HG03469 (cell line): Measurements from ENCODE around the gene ADAM8.
"Not testable (repeated sequence)": the region's sequence is repeated elsewhere in the genome, so short reads cannot be mapped to it uniquely, and the experiment has no call there.

ENCODE experiments used
- ATAC-seq: cut with Tn5 transposase; IDR thresholded peaks from one replicate; pipeline ENCODE4 v1.9.1; 2021; ENCODE audit warnings: mild to moderate bottlenecking, moderate library complexity, moderate number of reproducible peaks; ENCODE audit not compliant: unreplicated experiment

The ADAM8 gene

DNA sequence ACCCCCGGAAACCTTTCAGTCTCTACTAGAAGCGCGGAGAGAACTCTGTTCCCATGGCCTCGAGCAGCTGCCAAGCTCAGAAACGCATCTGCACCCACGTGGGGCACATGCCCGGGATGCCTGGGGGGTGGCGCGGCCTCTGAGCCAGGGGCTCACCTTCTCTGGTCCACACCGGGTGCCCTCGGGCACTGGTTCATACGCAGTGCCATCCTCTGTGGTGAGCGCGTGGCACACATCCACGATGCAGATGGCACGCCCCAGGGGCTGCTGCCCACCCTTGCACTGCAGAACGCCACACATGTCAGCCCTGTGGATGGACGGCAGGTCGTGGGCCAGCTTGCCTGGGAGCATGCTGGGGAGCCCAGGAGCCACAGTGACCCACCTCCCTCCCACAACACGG, 6.5 kb downstream of the ADAM8 start:
- ATAC-seq, result no peak

GRCh38 chr10:133269367-133269766, 7.3 kb downstream of the ADAM8 start:
- ATAC-seq, result no peak

GRCh38 chr10:133268532-133268931, 8.1 kb downstream of the ADAM8 start:
- no peak for ATAC-seq

DNA sequence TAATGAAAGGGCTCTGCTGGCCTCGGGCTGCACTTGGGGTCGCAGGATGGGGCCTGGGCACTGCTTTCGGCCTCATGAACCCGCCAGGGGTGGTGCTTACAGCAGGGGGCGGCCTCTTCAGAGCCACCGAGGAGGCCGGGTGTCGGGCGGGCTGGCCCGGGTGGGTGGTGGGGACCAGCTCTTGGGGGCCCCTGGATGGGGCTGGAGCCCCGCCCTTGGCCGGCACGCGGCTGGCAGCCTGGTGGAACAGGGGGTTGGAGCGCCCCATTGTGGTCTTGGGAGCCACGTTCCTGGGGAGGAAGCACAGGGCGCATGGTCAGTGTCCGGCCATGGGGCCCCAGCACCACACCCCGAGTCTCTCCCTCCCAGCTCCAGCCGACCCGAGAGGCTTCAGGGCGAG, 8.8 kb downstream of the ADAM8 start:
- no peak for ATAC-seq

GRCh38 chr10:133267293-133267692, 9.4 kb downstream of the ADAM8 start:
- ATAC-seq, result no peak

DNA sequence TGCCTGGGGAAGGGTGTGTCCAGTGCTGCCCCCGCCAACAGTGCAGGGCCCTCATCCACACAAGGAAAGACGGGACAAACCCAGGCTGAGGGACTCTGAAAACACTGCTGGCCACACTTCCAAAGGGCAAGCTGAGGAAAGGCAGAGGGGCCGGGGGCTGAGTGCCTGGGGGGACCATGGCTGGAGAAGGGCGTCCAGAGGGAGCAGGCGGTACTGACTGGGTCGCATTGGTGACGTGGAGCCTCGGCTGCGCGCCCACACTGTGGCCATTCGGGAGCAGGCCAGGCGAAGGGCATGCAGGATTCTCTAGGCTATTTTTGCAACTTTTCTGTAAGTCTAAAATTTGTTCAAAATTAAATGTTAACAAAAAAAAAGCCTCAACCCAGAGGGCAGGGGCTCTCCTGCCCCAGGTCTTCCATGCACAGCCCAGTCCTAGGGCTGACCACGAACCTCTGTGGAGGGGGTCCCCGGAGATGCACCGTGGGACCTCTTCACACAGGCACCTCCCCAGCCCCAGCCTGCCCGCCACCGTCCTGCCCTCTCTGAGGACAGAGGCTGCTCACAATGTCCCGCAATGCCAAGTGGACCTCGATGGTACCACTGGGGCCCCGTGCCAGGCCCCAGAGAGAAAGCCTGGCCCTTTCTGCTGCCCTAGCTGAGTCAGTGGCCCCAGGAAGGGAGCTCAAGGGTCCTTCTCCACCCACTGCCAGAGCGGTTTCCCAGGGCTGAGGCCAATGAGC, 10.4 kb downstream of the ADAM8 start:
- ATAC-seq, result no peak

- not testable (repeated sequence) for ATAC-seq
Observed at GRCh38 chr10:133265052-133265451, 11.6 kb downstream of the ADAM8 start.

DNA sequence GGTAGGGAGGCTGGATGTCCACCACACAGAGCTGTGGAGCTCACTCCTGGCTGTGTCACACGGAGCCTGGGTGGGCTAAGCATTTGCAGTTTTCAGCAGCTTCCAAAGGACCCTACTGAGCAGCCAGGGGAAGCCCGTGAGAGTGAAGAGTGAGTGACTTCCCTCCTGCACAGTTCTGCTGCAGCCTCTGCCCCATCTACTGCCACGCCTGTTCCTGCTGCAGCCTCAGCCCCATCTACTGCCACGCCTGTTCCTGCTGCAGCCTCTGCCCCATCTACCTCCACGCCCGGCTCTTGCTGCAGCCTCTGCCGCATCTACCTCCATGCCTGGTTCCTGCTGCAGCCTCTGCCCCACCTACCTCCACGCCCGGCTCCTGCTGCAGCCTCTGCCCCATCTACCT, 12.2 kb downstream of the ADAM8 start:
- no peak for ATAC-seq

DNA sequence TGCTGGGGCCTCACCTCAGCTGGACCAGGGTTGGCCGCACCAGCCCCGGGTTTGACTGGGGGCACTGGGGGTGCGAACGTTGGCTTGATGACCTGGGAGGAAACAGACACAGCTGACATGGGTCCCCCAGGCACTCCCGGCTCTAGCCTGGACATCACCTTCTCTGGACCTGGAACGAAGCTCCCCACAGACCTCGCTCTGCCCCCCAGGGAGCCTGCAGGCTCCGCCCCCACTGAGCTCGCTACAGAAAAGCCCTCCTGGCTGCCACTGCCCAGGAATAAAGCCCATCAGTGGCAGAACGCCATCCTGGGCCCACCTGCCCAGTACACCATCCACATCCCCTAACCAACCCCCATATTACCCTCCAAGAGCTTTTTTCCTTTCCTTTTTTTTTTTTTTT, 13.0 kb downstream of the ADAM8 start:
- no peak for ATAC-seq

DNA sequence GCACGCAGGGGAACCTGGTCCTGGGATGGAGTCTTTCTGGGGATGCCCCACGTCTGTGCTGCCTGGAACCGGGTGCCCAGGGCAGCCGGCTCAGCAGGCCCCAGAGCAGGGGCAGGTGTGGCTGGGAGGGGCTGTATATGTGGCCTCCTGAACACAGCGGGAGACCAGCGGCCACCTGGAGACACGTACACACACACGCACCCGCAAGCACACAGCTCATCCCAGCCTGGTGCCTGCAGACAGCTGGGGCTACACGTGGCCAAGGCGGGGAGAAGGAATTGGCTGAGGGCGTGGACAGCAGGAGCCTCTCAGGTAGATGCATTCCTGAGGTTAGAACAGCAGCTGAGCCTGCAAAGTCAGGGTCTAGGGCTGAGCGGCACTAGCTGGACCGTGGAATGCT, 14.0 kb downstream of the ADAM8 start:
- no peak for ATAC-seq

- peak; percentile 27 for ATAC-seq
Observed at GRCh38 chr10:133261726-133262325, 14.8 kb downstream of the ADAM8 start.

GRCh38 chr10:133260895-133261725, 15.6 kb downstream of the ADAM8 start:
- ATAC-seq, result peak; percentile 38

GRCh38 chr10:133259602-133259989, 17.1 kb downstream of the ADAM8 start:
- ATAC-seq, result no peak

DNA sequence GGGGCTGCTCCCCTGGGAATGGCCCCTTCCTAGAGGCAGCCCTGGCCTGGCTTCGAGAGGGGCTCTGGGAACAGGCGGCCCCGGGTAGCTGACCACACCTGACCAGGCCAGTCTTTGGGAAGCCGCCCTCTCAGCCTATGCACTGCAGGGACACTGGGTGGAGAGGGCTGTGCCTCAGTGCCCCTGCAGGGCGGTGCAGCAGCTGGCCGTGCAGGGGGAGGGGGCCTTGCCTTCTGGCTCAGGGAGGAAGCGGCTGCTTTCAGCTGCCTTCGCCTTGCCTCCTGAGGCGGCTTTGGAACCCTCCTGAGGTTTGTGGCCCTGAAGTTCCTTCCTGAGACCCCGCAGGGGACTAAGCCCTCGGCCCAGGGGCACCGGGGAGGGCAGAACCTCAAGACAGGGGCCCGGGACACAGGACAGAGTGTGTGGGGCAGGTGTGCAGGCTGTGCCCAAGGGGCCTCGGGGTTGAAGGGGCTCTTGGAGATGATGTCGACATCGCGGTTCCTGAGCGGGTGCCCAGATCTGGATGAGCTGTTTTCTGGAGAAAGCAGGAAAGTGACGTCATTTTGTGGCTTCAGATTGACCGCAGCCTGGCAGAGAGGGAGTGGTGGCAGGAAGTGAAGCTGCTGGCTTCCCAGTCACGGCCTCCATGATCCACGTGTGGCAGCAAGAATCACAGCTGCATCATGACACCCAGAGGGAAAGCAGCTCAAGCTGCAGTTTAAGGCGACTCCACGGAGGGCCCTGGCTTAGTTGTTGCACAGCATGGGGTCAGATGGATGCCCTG, 17.7 kb downstream of the ADAM8 start:
- ATAC-seq, result no peak

- no peak for ATAC-seq
Observed at GRCh38 chr10:133258066-133258817, 18.4 kb downstream of the ADAM8 start.

DNA sequence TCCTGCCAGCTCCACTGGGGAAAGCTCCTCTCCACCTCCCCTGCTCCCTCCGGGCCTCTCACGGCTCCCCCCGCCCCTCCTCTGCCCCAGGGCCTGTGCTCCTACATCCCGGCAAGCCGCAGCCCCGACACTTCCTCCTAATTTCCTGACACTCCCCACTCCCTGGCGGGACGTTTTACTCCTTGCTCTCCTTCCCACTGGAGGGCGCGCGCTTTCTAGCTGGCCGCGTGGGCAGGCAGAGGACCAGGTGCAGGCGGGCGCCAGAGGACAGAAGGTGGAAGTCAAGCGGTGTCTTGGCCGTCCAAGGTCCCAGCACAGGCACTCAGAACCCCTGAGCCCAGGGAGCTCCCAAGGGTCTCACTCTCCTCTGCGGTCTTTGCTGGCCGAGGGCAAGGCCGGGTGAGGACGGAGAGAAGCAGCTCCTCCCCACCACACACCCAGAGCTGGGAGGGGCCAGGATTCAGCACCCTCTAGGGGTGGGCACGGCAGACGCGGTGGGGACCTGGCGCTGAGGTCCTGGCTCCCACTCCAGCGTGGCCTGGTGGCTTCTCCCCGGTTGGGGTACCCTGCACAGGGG, 19.1 kb downstream of the ADAM8 start:
- ATAC-seq, result no peak

- ATAC-seq, result no peak
Observed at GRCh38 chr10:133255323-133255722, 21.3 kb downstream of the ADAM8 start.

DNA sequence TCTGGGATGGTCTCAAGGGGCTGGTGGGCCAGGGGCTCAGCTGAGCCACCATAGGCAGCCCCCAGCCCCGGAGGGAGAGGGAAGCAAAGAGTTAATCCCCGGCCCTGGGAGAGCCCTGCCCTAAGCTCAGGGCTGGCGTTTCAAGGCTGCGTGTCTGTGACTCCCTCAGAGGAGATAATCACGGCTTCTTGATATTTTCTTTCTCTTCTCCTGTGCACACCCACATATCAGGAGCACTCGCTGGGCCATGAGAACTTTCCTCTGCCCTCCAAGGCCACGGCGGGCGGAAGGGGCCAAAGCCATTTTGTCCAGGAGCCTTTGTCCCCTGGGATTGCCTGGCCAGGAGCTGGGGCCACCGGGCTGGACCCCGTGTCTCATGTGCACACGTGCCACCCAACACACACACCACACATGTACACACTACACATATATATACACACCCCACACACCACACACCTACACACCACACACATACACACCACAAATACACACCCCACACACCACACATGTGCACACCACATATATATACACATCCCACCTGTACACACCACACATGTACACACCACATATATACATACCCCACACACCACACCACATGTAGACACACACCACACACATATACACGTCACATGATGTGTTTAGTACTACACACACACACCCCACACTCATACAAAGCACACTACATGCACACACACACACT, 22.1 kb downstream of the ADAM8 start:
- ATAC-seq, result no peak

GRCh38 chr10:133253361-133253955, 23.2 kb downstream of the ADAM8 start:
- ATAC-seq, result no peak
